Astrocyte (in vitro differentiated cells and primary cell): ENCODE data around the gene NRARP.

Experiments used
- EZH2 ChIP-seq: IDR thresholded peaks from 2 replicates; pipeline ENCODE4 v1.6.1; 2012; ENCODE audit warnings: mild to moderate bottlenecking, low read length, inconsistent platforms; ENCODE audit not compliant: insufficient read depth
- TF ChIP-seq, protein P1 (sequence below): IDR thresholded peaks from 2 replicates; pipeline ENCODE4 v1.5.1; 2011; ENCODE audit warnings: low read depth, mild to moderate bottlenecking, inconsistent platforms, low read length, moderate library complexity; ENCODE audit not compliant: insufficient read depth

- TF ChIP-seq, protein P1, sequence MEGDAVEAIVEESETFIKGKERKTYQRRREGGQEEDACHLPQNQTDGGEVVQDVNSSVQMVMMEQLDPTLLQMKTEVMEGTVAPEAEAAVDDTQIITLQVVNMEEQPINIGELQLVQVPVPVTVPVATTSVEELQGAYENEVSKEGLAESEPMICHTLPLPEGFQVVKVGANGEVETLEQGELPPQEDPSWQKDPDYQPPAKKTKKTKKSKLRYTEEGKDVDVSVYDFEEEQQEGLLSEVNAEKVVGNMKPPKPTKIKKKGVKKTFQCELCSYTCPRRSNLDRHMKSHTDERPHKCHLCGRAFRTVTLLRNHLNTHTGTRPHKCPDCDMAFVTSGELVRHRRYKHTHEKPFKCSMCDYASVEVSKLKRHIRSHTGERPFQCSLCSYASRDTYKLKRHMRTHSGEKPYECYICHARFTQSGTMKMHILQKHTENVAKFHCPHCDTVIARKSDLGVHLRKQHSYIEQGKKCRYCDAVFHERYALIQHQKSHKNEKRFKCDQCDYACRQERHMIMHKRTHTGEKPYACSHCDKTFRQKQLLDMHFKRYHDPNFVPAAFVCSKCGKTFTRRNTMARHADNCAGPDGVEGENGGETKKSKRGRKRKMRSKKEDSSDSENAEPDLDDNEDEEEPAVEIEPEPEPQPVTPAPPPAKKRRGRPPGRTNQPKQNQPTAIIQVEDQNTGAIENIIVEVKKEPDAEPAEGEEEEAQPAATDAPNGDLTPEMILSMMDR = no peak
- TF ChIP-seq EZH2 = no peak
Observed at GRCh38 chr9:137316012-137316981, 14.2 kb upstream of the NRARP start.
